Caco-2 (cell line): ENCODE results near the gene PCNX1. TPM values are rescaled to one million over a fixed set of nuclear protein-coding genes. Genes with fewer than 3 reads are reported as not detected.
A peak's percentile ranks its signal among the peaks of the same experiment; 100 is the strongest.

Experiments used
- BruUV-seq: library from RNA; stranded (reverse); fragments of 400-500 nt; replicated peaks from 2 replicates; lab custom pipeline; 2021; lab: Mats Ljungman, UMichigan
- CTCF ChIA-PET: fragments of 300-600 bp; sonication (Branson Sonifier 250); formaldehyde crosslinking; loops from one replicate; lab custom pipeline; 2022; ENCODE audit warnings: antibody characterized with exemption; lab: Charles Lee
- POLR2A ChIA-PET: fragments of 300-600 bp; sonication (Branson Sonifier 250); formaldehyde crosslinking; loops from one replicate; lab custom pipeline; 2022; ENCODE audit warnings: antibody characterized with exemption; lab: Charles Lee
- DNase-seq, 2 experiments: peaks; one replicate each; pipeline versions ENCODE4 v3.0.0 to v3.0.0-alpha.2; 2020 to 2022
- H3K27me3 ChIP-seq: replicated peaks from 2 replicates; pipeline ENCODE4 v1.6.0; 2011; ENCODE audit warnings: low read length; ENCODE audit not compliant: control insufficient read depth, insufficient read depth
- H3K36me3 ChIP-seq: 2 replicates; pipeline ENCODE4 v1.5.1; 2011; ENCODE audit warnings: low read length; ENCODE audit not compliant: control insufficient read depth, insufficient read depth
- H3K4me1 ChIP-seq: fragments of 250-450 bp; sonication (Bioruptor Pico); 2 replicates; pipeline ENCODE4 v1.5.1; 2020; ENCODE audit warnings: mild to moderate bottlenecking
- H3K4me3 ChIP-seq: 2 replicates; pipeline ENCODE4 v1.5.1; 2011; ENCODE audit warnings: low read depth, mild to moderate bottlenecking, control low read depth, low read length
- H3K9me3 ChIP-seq: fragments of 250-450 bp; sonication (Bioruptor Pico); 2 replicates; pipeline ENCODE4 v1.5.1; 2020; ENCODE audit warnings: mild to moderate bottlenecking, moderate library complexity
- H3K27ac Mint-ChIP-seq: one replicate; pipeline ENCODE4 v1.8.0; 2022; ENCODE audit warnings: mixed read lengths; ENCODE audit not compliant: unreplicated experiment
- H3K27me3 Mint-ChIP-seq: one replicate; pipeline ENCODE4 v1.8.0; 2022; ENCODE audit warnings: mixed read lengths; ENCODE audit not compliant: insufficient read depth, unreplicated experiment
- H3K36me3 Mint-ChIP-seq: one replicate; pipeline ENCODE4 v1.8.0; 2022; ENCODE audit warnings: mild to moderate bottlenecking, mixed read lengths; ENCODE audit not compliant: insufficient read depth, unreplicated experiment
- H3K4me1 Mint-ChIP-seq: one replicate; pipeline ENCODE4 v1.8.0; 2022; ENCODE audit warnings: low read depth, mixed read lengths; ENCODE audit not compliant: unreplicated experiment
- H3K4me3 Mint-ChIP-seq: one replicate; pipeline ENCODE4 v1.8.0; 2022; ENCODE audit warnings: mild to moderate bottlenecking, moderate library complexity, mixed read lengths; ENCODE audit not compliant: unreplicated experiment
- H3K9me3 Mint-ChIP-seq: one replicate; pipeline ENCODE4 v1.8.0; 2022; ENCODE audit warnings: mixed read lengths; ENCODE audit not compliant: unreplicated experiment
- CTCF ChIP-seq, 2 experiments: fragments of 200-600 bp in 1 of 2; IDR thresholded peaks; 1 replicate in 1 of 2; 2 replicates in 1 of 2; pipeline versions ENCODE4 v1.5.1 to v1.8.0; 2011 to 2022; ENCODE audit warnings: antibody characterized with exemption in 1 of 2, control low read depth in 1 of 2, inconsistent platforms in 1 of 2, low read depth in 1 of 2, low read length in 1 of 2, mild to moderate bottlenecking in 1 of 2, moderate library complexity in 1 of 2; ENCODE audit not compliant: insufficient read depth in 1 of 2, severe bottlenecking in 1 of 2, unreplicated experiment in 1 of 2
- intact Hi-C: fragments of 100-400 bp; cut with micrococcal nuclease; formaldehyde crosslinking; loops from one replicate; pipeline ENCODE4 v1.10.0; 2022; ENCODE audit not compliant: unreplicated experiment
- total RNA-seq: library from RNA; stranded (reverse); gene quantifications from 2 replicates; pipeline ENCODE4 v1.2.3, GENCODE V29; 2022

PCNX1 gene
- total RNA-seq, 1 experiment from 2014 or later: 29.0 TPM

- Mint-ChIP-seq H3K27me3 (no peaks in the 10 kb centered on the region), H3K36me3 (peaks cover 3% of the 10 kb centered on the region), H3K4me3 (no peak overlapping the region), H3K27ac (no peak overlapping the region), H3K4me1 (no peaks in the 10 kb centered on the region), H3K9me3 (no peaks in the 10 kb centered on the region)
- intact Hi-C loops: loop anchor here (1.0 to 10.0 kb wide), 3 partner anchors 49 to 241 kb away; partner anchors contain the start of gene PCNX1
- Histone ChIP-seq H3K4me3 (no peak overlapping the region), H3K4me1 (no peaks in the 10 kb centered on the region), H3K27me3 (no peaks in the 10 kb centered on the region), H3K36me3 (no peaks in the 10 kb centered on the region), H3K9me3 (no peaks in the 10 kb centered on the region)
- POLR2A ChIA-PET: no interaction called here
- TF ChIP-seq CTCF (IDR thresholded peaks at IDR 0.05; ENCODE audit: insufficient read depth in 1 of 2, low read depth in 1 of 2, low read length in 1 of 2, severe bottlenecking in 1 of 2, unreplicated experiment in 1 of 2): peak; percentile 40 to 65
- CTCF ChIA-PET: interaction anchor here (0.5 to 1.3 kb wide), 5 partner anchors 49 to 139 kb away, joined by 3 to 11 read pairs (median 3); partner anchors contain the start of gene PCNX1
- peak in 1 of 2 experiments; percentile 39 for DNase-seq
- no TSS peak for BruUV-seq
Observed at GRCh38 chr14:70955543-70956480, 48.6 kb downstream of the PCNX1 start.

DNA sequence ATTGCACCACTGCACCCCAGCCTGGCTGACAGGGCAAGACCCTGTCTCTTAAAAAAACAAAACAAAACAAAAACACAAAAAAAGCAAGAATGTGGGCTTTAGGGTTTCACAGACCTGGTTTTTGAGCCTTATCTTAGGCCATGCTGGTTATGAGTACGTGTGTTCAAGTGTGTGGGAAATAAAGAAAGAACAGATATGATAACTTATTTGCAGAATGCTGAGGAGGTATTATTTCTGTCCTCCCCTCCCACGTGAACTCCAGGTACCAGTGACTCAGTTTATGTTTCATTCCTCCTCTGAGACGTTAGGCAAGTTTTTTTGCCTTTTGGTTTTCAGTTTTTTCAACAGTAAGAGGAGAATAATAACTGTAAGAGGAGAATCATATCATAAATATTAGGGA, 49.3 kb downstream of the PCNX1 start:
- Mint-ChIP-seq H3K27me3 (no peaks in the 10 kb centered on the region), H3K27ac (no peak overlapping the region), H3K4me3 (no peak overlapping the region), H3K9me3 (no peaks in the 10 kb centered on the region), H3K36me3 (no peaks in the 10 kb centered on the region), H3K4me1 (no peaks in the 10 kb centered on the region)
- no peak for TF ChIP-seq CTCF (IDR thresholded peaks at IDR 0.05; ENCODE audit: insufficient read depth in 1 of 2, low read depth in 1 of 2, low read length in 1 of 2, severe bottlenecking in 1 of 2, unreplicated experiment in 1 of 2)
- BruUV-seq: no TSS peak
- H3K9me3 ChIP-seq: no peaks in the 10 kb centered on the region
- no peak overlapping the region for H3K4me3 ChIP-seq
- no peaks in the 10 kb centered on the region for H3K4me1 ChIP-seq
- intact Hi-C loops: loop anchor here (1.0 to 10.0 kb wide), 3 partner anchors 49 to 242 kb away; partner anchors contain the start of gene PCNX1
- H3K27me3 ChIP-seq: no peaks in the 10 kb centered on the region
- no peak for DNase-seq
- POLR2A ChIA-PET: no interaction called here
- CTCF ChIA-PET: interaction anchor here (1.0 to 1.3 kb wide), 3 partner anchors 49 to 138 kb away, joined by 3 to 11 read pairs (median 4); partner anchors contain the start of gene PCNX1
- H3K36me3 ChIP-seq: no peaks in the 10 kb centered on the region

DNA sequence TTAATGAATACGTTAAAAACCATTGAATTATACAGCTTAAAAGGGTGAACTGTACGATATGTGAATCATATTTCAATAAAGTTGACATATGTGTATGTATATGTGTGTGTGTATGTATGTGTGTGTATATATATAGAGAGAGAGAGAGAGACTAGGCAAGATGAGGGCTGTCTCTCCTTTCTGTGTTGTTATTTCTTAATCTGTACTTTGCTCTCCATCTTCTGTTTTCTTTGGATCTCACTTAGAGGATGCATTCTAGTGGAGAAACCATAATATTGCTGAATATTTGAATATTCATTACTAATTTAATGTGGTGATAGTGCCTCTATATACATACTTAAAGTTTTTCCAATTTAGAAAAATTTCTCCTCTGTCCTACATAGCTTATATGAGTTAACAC, 50.5 kb downstream of the PCNX1 start:
- no peak for DNase-seq
- POLR2A ChIA-PET: no interaction called here
- no peaks in the 10 kb centered on the region for H3K27me3 ChIP-seq
- CTCF ChIA-PET: no interaction called here
- H3K9me3 Mint-ChIP-seq: no peaks in the 10 kb centered on the region
- H3K27me3 Mint-ChIP-seq: no peaks in the 10 kb centered on the region
- no peak overlapping the region for H3K4me3 ChIP-seq
- TF ChIP-seq CTCF (IDR thresholded peaks at IDR 0.05; ENCODE audit: insufficient read depth in 1 of 2, low read depth in 1 of 2, low read length in 1 of 2, severe bottlenecking in 1 of 2, unreplicated experiment in 1 of 2): no peak
- no peak overlapping the region for H3K27ac Mint-ChIP-seq
- no peaks in the 10 kb centered on the region for H3K4me1 Mint-ChIP-seq
- H3K36me3 Mint-ChIP-seq: no peaks in the 10 kb centered on the region
- H3K4me1 ChIP-seq: no peaks in the 10 kb centered on the region
- no peak overlapping the region for H3K4me3 Mint-ChIP-seq
- intact Hi-C loops: loop anchor here (10.0 kb wide), 1 partner anchor 243 kb away; no protein-coding TSS in a partner anchor
- H3K36me3 ChIP-seq: no peaks in the 10 kb centered on the region
- H3K9me3 ChIP-seq: no peaks in the 10 kb centered on the region
- BruUV-seq: no TSS peak
